GM08714 (cell line): ENCODE data around the gene INPP5K.
A peak's percentile ranks its signal among the peaks of the same experiment; 100 is the strongest.
"Not testable (repeated sequence)": the region's sequence is repeated elsewhere in the genome, so short reads cannot be mapped to it uniquely, and the experiment has no call there.

ENCODE experiments used
- H3K4me3 ChIP-seq: fragments of 200-500 bp; sonication (Bioruptor generic); 2 replicates; pipeline ENCODE4 v1.5.1; 2014; ENCODE audit warnings: mild to moderate bottlenecking, low read length, inconsistent platforms
- ZNF274 ChIP-seq: IDR thresholded peaks from 2 replicates; pipeline ENCODE4 v1.6.1; 2012; ENCODE audit warnings: mild to moderate bottlenecking, low read depth, low read length

Gene INPP5K

GRCh38 chr17:1516388-1517161, at the start of gene INPP5K:
TSS of gene INPP5K (minus strand) at chr17:1516612. CDS start at chr17:1516499, 113 bp downstream.
- TF ChIP-seq ZNF274, result no peak
- peak within 1 kb of the TSS; percentile 91 for H3K4me3 ChIP-seq

GRCh38 chr17:1565877-1566276, 49.5 kb upstream of the INPP5K start:
- TF ChIP-seq ZNF274, result no peak
- H3K4me3 ChIP-seq, result no peak overlapping the region

- no peak for TF ChIP-seq ZNF274
- no peak overlapping the region for H3K4me3 ChIP-seq
Measured at GRCh38 chr17:1563786-1564613, 47.6 kb upstream of the INPP5K start.

- H3K4me3 ChIP-seq, result not testable (repeated sequence)
Measured at GRCh38 chr17:1563471-1563785, 47.0 kb upstream of the INPP5K start.

DNA sequence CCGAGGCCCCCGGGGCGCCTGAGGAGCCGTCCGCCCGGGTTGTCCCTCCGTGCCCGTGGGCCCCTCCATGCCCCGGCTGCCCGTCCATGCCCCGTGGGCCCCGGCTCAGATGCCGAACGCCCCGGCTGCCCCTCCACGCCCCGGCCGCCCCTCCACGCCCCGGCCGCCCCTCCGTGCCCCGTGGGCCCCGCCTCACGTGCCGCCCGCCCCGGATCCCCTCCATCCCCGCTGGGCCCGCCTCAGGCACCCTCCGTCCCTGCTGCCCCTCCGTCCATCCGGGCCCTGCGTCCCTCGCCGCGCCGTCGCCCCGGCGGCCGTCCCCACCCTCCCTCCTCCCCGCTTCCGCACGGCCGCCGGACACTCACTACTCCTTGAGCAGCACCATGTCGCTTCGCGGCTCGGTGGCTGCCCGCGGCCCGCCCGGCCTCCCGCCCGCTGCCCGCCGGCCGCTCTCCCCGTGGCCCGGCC, 45.8 kb upstream of the INPP5K start:
- no peak for TF ChIP-seq ZNF274
- peak overlapping the region; percentile 84 for H3K4me3 ChIP-seq

- peak overlapping the region; percentile 84 for H3K4me3 ChIP-seq
Measured at GRCh38 chr17:1561420-1562175, 45.2 kb upstream of the INPP5K start.

DNA sequence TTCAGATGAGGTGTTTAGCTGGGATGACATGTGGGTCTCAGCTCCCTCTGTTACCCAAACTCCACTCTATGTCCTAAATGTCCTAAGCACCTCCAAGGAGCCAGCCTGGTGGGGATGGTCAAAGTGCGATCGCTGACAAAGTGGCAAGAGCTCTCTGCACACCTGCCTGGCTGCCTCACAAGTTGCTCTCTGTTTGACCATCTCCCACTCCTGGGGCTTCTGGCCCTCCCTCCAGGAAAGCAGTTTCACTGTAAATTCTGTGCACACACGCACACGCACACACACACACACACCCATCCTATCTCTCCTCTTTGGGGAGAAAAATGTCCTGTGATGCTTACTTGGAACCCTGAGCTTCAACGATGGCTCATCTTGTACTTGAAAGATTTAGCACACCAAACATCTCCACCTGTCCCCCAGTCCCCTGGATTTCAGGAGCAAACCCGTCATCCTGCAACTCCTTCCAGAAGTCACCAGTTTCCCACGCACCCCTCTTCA, 44.5 kb upstream of the INPP5K start:
- no peak for TF ChIP-seq ZNF274
- peak overlapping the region; percentile 84; the same call in 1 of the 2 replicates for H3K4me3 ChIP-seq

More at GRCh38 chr17:1561420-1562175, 45.2 kb upstream of the INPP5K start:
- no peak for TF ChIP-seq ZNF274

GRCh38 chr17:1560101-1560857, 43.9 kb upstream of the INPP5K start:
- TF ChIP-seq ZNF274, result no peak

DNA sequence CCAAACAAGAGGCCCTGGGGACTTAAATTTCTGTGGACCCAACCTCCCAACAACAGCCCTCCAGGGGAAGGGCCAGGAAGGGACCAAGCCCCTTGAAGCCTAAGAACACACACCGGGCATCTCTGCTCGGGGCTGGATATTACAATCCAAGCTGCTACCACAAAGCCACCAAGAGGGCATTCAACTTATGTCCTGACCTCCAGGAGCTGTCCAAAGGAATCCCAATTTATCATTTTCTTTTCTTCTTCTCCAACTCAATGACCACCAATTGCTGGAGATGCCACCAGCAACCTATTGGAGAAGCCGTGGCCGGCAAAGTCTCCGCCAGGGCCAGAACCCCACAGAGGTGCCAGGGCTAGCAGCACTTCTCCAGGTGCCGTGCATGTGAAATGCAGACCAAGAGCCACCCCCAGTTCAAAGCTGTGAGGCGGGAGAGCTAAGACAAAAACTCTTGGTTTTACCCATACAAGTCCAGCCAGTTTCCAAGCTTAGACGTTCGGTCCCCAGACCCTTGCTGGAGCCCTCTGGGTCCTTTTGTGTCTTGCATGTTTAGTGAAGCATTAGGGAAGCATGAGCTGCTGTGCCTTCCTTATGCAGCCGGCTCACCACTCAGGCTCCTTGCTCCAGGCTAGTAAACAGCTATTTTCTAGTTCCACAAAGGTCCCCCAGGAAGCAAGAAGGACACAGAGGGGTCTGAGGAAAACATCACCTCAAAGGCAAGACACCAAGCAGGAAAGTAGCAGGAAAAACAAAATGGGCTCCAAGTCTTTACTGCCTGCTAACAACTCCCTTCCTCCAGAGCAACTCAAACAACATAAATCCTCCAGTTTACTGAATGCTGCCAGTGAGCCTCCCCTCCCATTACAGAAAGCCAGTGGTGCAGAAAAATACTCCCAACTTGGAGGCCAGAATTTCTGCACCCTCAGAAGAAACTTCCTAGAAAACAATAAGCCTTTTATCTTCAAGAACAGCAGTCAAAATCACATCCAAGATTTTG, 42.9 kb upstream of the INPP5K start:
- no peak for TF ChIP-seq ZNF274
- H3K4me3 ChIP-seq, result no peak overlapping the region

More at GRCh38 chr17:1560101-1560857, 43.9 kb upstream of the INPP5K start:
- no peak overlapping the region for H3K4me3 ChIP-seq

- no peak for TF ChIP-seq ZNF274
- no peak overlapping the region for H3K4me3 ChIP-seq
Measured at GRCh38 chr17:1558401-1558800, 42.0 kb upstream of the INPP5K start.

- TF ChIP-seq ZNF274, result no peak
- no peak overlapping the region for H3K4me3 ChIP-seq
Measured at GRCh38 chr17:1557355-1558095, 41.1 kb upstream of the INPP5K start.
